GM21529 (cell line): ENCODE results near the gene GALNTL6.
A peak's percentile ranks its signal among the peaks of the same experiment; 100 is the strongest.

ENCODE experiments used
- ATAC-seq: cut with Tn5 transposase; IDR thresholded peaks from one replicate; pipeline ENCODE4 v1.9.1; 2021; ENCODE audit not compliant: unreplicated experiment

The GALNTL6 gene

DNA sequence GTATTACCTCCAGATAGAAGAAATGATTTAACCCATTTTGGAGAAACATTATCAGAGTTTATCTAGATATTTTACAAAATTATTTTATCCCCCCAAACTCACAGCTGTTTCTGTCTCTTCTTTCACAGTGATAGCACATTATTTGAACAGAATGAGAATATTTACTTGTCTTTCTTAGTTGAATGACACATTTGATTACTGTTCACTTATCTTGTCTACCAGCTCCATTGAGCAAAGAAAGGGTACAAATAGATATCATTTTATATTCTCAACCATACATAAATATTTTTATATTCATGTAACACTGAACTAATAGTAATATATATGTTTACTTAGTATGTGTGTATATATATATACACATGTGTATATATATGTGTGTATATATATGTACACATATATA is 364.2 kb downstream of the GALNTL6 start:
- no peak for ATAC-seq

- ATAC-seq, result no peak
Measured at GRCh38 chr4:172188248-172188988, 375.2 kb downstream of the GALNTL6 start.

DNA sequence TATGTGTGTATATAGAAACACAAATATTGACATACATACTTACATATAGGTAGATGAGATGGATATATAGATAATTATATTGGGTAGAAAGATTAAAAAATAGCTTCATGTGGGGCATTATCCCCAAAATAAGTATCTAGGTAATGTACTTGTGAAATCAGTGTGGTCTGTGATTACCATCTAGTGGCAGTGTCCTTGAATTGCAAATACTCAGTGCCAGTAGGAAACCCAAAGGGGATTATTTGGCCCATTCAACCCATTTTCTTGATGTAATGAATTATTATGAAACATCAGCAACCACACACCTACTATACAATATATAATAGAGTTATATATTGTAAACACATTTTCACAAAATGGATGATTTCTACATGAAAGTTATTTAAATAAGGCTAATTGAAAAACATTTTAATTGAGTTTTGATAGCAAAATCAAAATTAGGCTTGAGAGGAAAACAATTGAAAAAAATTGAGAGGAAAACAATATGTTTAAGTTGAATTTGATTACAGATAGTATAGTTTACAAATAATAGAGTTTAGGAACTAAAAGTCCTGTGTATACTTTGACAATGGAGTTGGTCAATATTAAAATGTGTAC is 389.4 kb downstream of the GALNTL6 start:
- peak; percentile 60 for ATAC-seq

DNA sequence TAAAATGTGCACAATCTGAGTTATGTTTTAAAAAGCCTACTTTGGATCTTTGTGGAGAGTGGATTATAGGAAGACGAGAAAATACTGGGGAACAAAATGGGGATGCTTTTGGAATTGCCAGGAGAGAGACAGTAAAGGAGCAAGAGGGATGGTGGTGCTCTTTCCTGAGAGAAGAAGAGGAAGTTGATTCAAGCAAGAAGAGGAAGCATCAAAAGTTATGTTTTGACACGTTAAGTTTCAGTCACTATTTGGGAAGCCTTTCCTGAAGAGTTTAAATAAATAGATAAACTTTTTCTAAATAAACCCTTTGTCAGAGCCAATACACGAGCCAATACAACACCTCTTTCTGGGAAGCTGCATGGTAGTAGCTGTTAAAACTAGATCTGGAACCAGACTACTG is 394.1 kb downstream of the GALNTL6 start:
- no peak for ATAC-seq

- ATAC-seq, result no peak
Measured at GRCh38 chr4:172207886-172208285, 394.7 kb downstream of the GALNTL6 start.

- ATAC-seq, result no peak
Measured at GRCh38 chr4:172220679-172221078, 407.5 kb downstream of the GALNTL6 start.

GRCh38 chr4:172225457-172225856 is 412.3 kb downstream of the GALNTL6 start:
- no peak for ATAC-seq

DNA sequence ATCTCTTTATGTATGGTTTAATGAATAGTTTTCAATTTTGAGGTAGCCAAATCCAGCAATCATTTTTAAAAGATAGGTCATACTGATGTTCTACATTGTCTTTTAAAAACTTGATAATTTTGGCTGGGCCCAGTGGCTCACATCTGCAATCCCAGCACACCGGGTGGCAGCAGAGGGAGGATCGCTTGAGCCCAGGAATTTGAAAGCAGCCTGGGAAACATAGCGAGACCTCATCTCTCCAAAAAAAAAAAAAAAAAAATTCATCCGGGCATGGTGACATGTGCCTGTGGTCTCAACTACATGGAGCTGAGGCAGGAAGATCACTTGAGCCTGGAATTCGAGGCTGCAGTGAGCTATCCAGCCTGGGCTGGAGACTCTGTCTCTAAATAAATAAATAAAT is 419.8 kb downstream of the GALNTL6 start:
- ATAC-seq, result no peak

GRCh38 chr4:172243551-172243950 is 430.3 kb downstream of the GALNTL6 start:
- ATAC-seq, result no peak

GRCh38 chr4:172245516-172245915 is 432.3 kb downstream of the GALNTL6 start:
- no peak for ATAC-seq

DNA sequence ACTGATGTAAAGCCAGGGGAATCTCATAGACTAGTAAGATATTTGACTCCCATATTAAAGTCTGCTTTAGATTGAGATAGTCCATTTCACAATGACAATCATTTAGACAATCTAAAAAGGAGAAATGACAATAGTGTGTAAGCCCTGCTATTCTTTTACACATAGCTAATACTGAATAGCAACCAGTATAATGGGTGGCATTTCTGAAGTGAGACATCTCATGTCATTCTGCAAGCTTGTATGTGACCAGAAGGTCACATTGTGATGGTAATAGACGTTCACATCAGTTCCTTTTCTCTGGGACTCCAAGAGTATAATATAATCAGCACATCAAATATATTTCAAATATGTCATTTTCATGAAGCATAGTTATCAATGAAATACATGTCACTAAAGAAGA is 440.2 kb downstream of the GALNTL6 start:
- ATAC-seq, result no peak

GRCh38 chr4:172256820-172257219 is 443.6 kb downstream of the GALNTL6 start:
- no peak for ATAC-seq

- ATAC-seq, result no peak
Measured at GRCh38 chr4:172270397-172270796, 457.2 kb downstream of the GALNTL6 start.

DNA sequence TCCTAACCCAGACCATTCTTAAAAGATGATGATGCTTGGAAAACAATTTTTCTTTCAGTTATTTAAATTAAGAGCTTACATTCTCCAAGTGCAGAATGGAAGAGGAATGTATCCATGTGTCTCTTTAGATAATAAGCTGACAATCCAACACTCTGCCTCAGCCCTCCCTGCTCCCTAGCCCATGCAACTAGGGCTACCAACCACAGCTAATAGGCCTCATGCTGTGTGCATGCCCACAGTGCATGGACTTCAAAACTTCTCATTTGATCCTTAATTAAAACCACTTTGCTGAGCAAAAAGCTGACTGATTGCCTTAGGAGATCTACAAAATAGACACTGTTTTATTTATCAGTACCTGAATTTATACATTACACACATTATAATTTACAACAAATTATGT is 473.9 kb downstream of the GALNTL6 start:
- ATAC-seq, result no peak

DNA sequence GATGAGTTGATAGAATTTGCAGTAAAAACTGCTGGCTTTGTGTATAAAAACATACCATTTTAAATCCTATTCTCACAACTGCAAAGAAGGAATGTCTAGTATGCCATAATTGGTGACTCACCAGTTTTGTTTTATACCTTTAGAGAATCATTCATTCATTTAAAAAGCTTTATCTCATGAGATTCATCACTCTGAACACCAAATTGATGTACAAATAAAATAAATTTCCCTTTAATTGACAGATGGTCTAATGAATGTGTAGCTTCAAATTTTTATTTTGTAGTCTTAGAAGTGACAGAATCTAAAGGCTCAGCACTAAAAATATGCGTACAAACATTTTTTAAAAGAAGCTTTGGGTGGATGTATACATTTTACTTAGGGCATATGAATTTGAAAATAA is 492.5 kb downstream of the GALNTL6 start:
- ATAC-seq, result no peak

DNA sequence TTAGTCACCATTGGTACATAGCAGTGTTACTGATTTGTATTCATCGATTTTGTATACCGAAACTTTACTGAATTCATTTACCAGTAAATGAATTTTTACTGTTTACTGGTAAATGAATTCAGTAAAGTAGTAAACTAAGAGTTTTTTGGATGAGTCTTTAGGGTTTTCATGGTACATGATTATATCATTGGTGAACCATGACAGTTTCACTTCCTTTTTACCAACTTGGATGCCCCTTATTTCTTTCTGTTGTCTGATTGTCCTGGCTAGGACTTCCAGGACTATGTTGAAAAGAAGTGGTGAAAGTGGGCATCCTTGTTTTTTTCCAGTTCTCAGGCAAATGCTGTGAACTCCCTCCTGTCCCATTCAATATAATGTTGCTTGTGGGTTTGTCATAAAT is 494.9 kb downstream of the GALNTL6 start:
- no peak for ATAC-seq

- ATAC-seq, result no peak
Measured at GRCh38 chr4:172311682-172312081, 498.5 kb downstream of the GALNTL6 start.

DNA sequence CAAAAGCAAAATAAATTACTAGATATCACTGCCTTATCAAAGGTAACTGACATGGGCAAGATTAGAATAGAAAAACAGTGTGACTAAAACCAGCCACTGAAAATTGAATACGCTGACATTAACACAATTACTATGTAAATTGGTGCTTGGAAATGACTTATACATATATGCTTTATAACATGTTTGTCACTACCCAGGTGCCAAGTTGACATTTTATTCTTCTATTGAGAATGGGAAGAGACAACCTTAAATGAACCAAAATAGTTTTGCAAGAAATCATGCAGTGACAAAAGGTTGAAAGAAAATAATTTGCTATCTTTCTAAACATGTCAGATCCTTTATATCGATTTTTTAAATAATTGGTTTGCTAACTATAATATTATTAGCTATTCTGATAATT is 510.1 kb downstream of the GALNTL6 start:
- ATAC-seq, result no peak

- no peak for ATAC-seq
Measured at GRCh38 chr4:172344308-172344938, 531.2 kb downstream of the GALNTL6 start.

- ATAC-seq, result no peak
Measured at GRCh38 chr4:172348426-172348825, 535.2 kb downstream of the GALNTL6 start.

DNA sequence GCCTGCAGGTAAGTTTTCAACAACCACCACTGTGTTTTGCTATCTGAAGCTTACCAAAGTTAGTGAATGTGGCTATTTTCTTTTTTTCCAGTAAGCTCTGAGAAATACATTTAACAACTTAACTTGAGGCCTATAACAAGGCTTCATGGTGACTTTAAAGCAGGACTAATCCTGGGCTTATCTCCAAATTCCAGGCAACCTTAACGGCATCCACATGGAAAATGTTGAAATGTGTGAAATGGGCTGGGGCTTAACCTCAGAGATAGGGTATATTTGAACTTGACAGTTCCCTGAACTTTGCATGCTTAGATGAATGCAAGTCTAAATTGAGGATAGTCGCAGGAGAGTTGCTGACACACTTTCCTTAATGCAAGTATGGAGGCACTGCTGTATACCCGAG is 539.2 kb downstream of the GALNTL6 start:
- ATAC-seq, result no peak

DNA sequence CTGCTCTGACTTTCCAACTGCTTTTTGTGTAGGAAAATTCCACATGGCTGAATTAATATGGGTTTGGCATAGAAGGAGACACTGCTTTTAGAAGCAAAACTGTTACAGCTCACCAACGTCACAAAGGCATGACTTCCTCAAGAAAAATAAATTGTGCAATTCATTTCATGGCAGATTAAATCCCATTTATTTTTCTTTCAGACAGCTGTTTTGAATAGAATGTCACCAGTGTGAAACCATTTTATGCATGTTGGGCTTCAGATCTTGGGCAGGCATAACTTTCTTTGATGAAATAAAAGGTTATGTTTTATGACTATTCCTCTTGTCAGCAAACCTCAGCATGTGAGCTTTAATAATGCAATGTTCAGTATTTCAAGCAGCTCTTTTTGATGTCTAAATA is 542.8 kb downstream of the GALNTL6 start:
- no peak for ATAC-seq
